GM12878 (cell line): Measurements from ENCODE around the gene AGAP2. TPM values are rescaled to one million over a fixed set of nuclear protein-coding genes. Genes with fewer than 3 reads are reported as not detected.

ENCODE experiments used
- ATAC-seq: fragments of 200-7000 bp; cut with Tn5 transposase; 3 replicates; pipeline ENCODE4 v1.9.1; 2020; ENCODE audit warnings: mild to moderate bottlenecking, moderate library complexity
- BruUV-seq: library from RNA; stranded (reverse); fragments of 400-500 nt; replicated peaks from 2 replicates; lab custom pipeline; 2021; lab: Mats Ljungman, UMichigan
- CTCF ChIA-PET: fragments of 300-600 bp; sonication (Branson Sonifier 250); formaldehyde crosslinking; extraction: SDS; loops from one replicate; lab custom pipeline; 2021; ENCODE audit warnings: inconsistent platforms; lab: Yijun Ruan, JAX
- POLR2A ChIA-PET: fragments of 350-600 bp; formaldehyde crosslinking; extraction: SDS; loops from one replicate; lab custom pipeline; 2021; ENCODE audit warnings: inconsistent platforms; lab: Charles Lee
- RAD21 ChIA-PET: fragments of 300-600 bp; sonication (Branson Sonifier 250); formaldehyde crosslinking; loops from one replicate; lab custom pipeline; 2023; ENCODE audit warnings: antibody characterized with exemption; ENCODE audit not compliant: unreplicated experiment; lab: Charles Lee
- SMC1A ChIA-PET: fragments of 300-600 bp; sonication (Branson Sonifier 250); formaldehyde crosslinking; loops from one replicate; lab custom pipeline; 2023; ENCODE audit not compliant: unreplicated experiment, uncharacterized antibody; lab: Charles Lee
- DNase-seq: peaks from one replicate; pipeline ENCODE4 v3.0.0-alpha.2; 2011; ENCODE audit warnings: low read depth, low spot score
- FAIRE-seq: peaks from 3 replicates; lab custom pipeline; 2011; peaks lifted over from hg19 to GRCh38; lab: Jason Lieb, UNC
- H2AFZ ChIP-seq: 2 replicates; pipeline ENCODE4 v1.6.0; 2011; ENCODE audit warnings: low read depth, low read length, control low read depth; ENCODE audit not compliant: control insufficient read depth
- H3K27ac ChIP-seq: 2 replicates; pipeline ENCODE4 v1.5.1; 2011; ENCODE audit warnings: control low read depth; ENCODE audit not compliant: control insufficient read depth, insufficient read depth
- H3K27me3 ChIP-seq, 2 experiments: replicated peaks in 1 of 2; 2 replicates each; pipeline versions ENCODE4 v1.6.0 to v1.6.1; 2011; ENCODE audit warnings: low read length in 1 of 2; ENCODE audit not compliant: control insufficient read depth in 2 of 2, insufficient read depth in 2 of 2
- H3K36me3 ChIP-seq, 2 experiments: 2 replicates each; pipeline ENCODE4 v1.5.1; 2011; ENCODE audit warnings: low read length in 1 of 2; ENCODE audit not compliant: control insufficient read depth in 2 of 2, insufficient read depth in 2 of 2
- H3K4me1 ChIP-seq: 2 replicates; pipeline ENCODE4 v1.6.1; 2011; ENCODE audit warnings: mild to moderate bottlenecking, low read length, moderate library complexity, mixed read lengths; ENCODE audit not compliant: control insufficient read depth, insufficient read depth
- H3K4me2 ChIP-seq: 2 replicates; pipeline ENCODE4 v1.6.0; 2011; ENCODE audit warnings: control low read depth; ENCODE audit not compliant: control insufficient read depth, insufficient read depth
- H3K4me3 ChIP-seq: fragments of 200-600 bp; sonication (generic); 2 replicates; pipeline ENCODE4 v1.5.1; 2016
- H3K79me2 ChIP-seq: 2 replicates; pipeline ENCODE4 v1.6.0; 2011; ENCODE audit warnings: low read length; ENCODE audit not compliant: control insufficient read depth, insufficient read depth
- H3K9ac ChIP-seq: 2 replicates; pipeline ENCODE4 v1.8.0; 2011; ENCODE audit warnings: low read length, control low read depth, mixed read lengths; ENCODE audit not compliant: control insufficient read depth, insufficient read depth
- H3K9me3 ChIP-seq: replicated peaks from 3 replicates; pipeline ENCODE4 v1.5.1; 2011; ENCODE audit warnings: mild to moderate bottlenecking, low read length; ENCODE audit not compliant: control insufficient read depth, insufficient read depth
- H4K20me1 ChIP-seq: 2 replicates; pipeline ENCODE4 v1.6.0; 2011; ENCODE audit not compliant: control insufficient read depth, insufficient read depth
- BRCA1 ChIP-seq: IDR thresholded peaks from 2 replicates; pipeline ENCODE4 v1.6.1; 2011; ENCODE audit warnings: low read depth, low read length, improper control_type of control experiment
- CBFB ChIP-seq: IDR thresholded peaks from 2 replicates; pipeline ENCODE4 v1.6.1; 2016; ENCODE audit warnings: antibody characterized with exemption, low read depth
- CREB1 ChIP-seq: IDR thresholded peaks from 2 replicates; pipeline ENCODE4 v1.6.1; 2012; ENCODE audit warnings: low read depth, mild to moderate bottlenecking, inconsistent platforms
- DPF2 ChIP-seq: fragments of 450-650 bp; IDR thresholded peaks from 2 replicates; pipeline ENCODE4 v1.6.1; 2017; ENCODE audit warnings: mild to moderate bottlenecking
- FOXK2 ChIP-seq: fragments of 450-650 bp; IDR thresholded peaks from 2 replicates; pipeline ENCODE4 v1.6.1; 2017; ENCODE audit warnings: mild to moderate bottlenecking, moderate library complexity
- GABPA ChIP-seq: IDR thresholded peaks from 2 replicates; pipeline ENCODE4 v1.6.1; 2014; ENCODE audit warnings: antibody characterized with exemption, low read depth, mild to moderate bottlenecking, inconsistent platforms
- HCFC1 ChIP-seq: fragments of 150-350 bp; IDR thresholded peaks from 2 replicates; pipeline ENCODE4 v1.6.1; 2014; ENCODE audit warnings: low read length
- HDGF ChIP-seq: fragments of 450-650 bp; IDR thresholded peaks from 2 replicates; pipeline ENCODE4 v1.6.1; 2016; ENCODE audit warnings: antibody characterized with exemption
- IRF4 ChIP-seq: IDR thresholded peaks from 2 replicates; pipeline ENCODE4 v1.6.1; 2011; ENCODE audit warnings: low read depth, low read length
- LARP7 ChIP-seq: fragments of 450-650 bp; IDR thresholded peaks from 2 replicates; pipeline ENCODE4 v1.6.1; 2017; ENCODE audit warnings: mild to moderate bottlenecking
- MXI1 ChIP-seq: fragments of 150-350 bp; IDR thresholded peaks from 2 replicates; pipeline ENCODE4 v1.6.1; 2011; ENCODE audit warnings: low read depth, mild to moderate bottlenecking, inconsistent platforms, low read length, improper control_type of control experiment
- MYB ChIP-seq: fragments of 150-350 bp; IDR thresholded peaks from 2 replicates; pipeline ENCODE4 v1.6.1; 2014; ENCODE audit warnings: mild to moderate bottlenecking, low read depth, low read length, borderline replicate concordance
- MYC ChIP-seq: IDR thresholded peaks from 2 replicates; pipeline ENCODE4 v1.6.1; 2011; ENCODE audit warnings: mild to moderate bottlenecking, low read length, moderate library complexity, inconsistent platforms; ENCODE audit not compliant: insufficient read depth, insufficient replicate concordance, insufficient read length, severe bottlenecking
- NBN ChIP-seq: fragments of 450-650 bp; IDR thresholded peaks from 2 replicates; pipeline ENCODE4 v1.6.1; 2016
- NFXL1 ChIP-seq: fragments of 450-650 bp; IDR thresholded peaks from 2 replicates; pipeline ENCODE4 v1.6.1; 2017; ENCODE audit warnings: antibody characterized with exemption, mild to moderate bottlenecking, borderline replicate concordance
- RAD21 ChIP-seq: IDR thresholded peaks from 2 replicates; pipeline ENCODE4 v1.6.1; 2011; ENCODE audit warnings: mild to moderate bottlenecking, low read depth, low read length, moderate library complexity; ENCODE audit not compliant: insufficient read depth
- RB1 ChIP-seq: fragments of 450-650 bp; formaldehyde crosslinking; IDR thresholded peaks from 2 replicates; pipeline ENCODE4 v1.6.1; 2017; ENCODE audit warnings: mild to moderate bottlenecking, borderline replicate concordance
- TAF1 ChIP-seq: IDR thresholded peaks from 2 replicates; pipeline ENCODE4 v1.6.1; 2011; ENCODE audit warnings: mild to moderate bottlenecking, low read depth, low read length, borderline replicate concordance
- TARDBP ChIP-seq: IDR thresholded peaks from 2 replicates; pipeline ENCODE4 v1.6.1; 2016; ENCODE audit warnings: borderline replicate concordance
- TCF12 ChIP-seq: IDR thresholded peaks from 2 replicates; pipeline ENCODE4 v1.6.1; 2011; ENCODE audit warnings: low read depth, mild to moderate bottlenecking, low read length
- WGBS: methylation state at CpG from one replicate; pipeline ENCODE4 v1.1.6; 2016; ENCODE audit warnings: low lambda C conversion rate; ENCODE audit not compliant: insufficient replicate concordance, insufficient coverage; ENCODE audit errors: missing lambda C conversion rate; 5-methylcytosine and 5-hydroxymethylcytosine counted together
- in situ Hi-C: fragments of 300-500 bp; cut with MboI; formaldehyde crosslinking; loops from 9 replicates; pipeline ENCODE4 v1.14.3; 2018; ENCODE audit warnings: mixed read lengths
- intact Hi-C: fragments of 100-400 bp; cut with micrococcal nuclease; formaldehyde crosslinking; loops from one replicate; pipeline ENCODE4 v1.14.2; 2022; ENCODE audit not compliant: unreplicated experiment
- polyA plus RNA-seq, 11 experiments: library from polyadenylated mRNA; depleted of rRNA in 4 of 11; unstranded in 6 of 11; stranded (reverse) in 5 of 11; fragments of >200 nt; fragmentation: Nextera tagmentation in 4 of 11; fragmentation: Illumina TruSeq in 1 of 11; extraction: Ambion mirVana in 4 of 11; extraction: Trizol in 1 of 11; gene quantifications; 1 replicate in 1 of 11; 2 replicates in 10 of 11; pipeline versions ENCODE4 v1.2.1 to v1.2.3, GENCODE V29; 2011 to 2016; ENCODE audit warnings: inconsistent platforms in 2 of 11, missing spikeins in 2 of 11, low read depth in 1 of 11
- total RNA-seq, 4 experiments: library from RNA; depleted of rRNA in 3 of 4; stranded (reverse); fragments of >200 nt in 3 of 4; fragmentation: Illumina TruSeq in 1 of 4; extraction: Trizol in 1 of 4; gene quantifications; 2 replicates each; pipeline versions ENCODE4 v1.2.1 to v1.2.3, GENCODE V29; 2013 to 2021
- TF ChIP-seq, protein P1 (sequence below): IDR thresholded peaks from 2 replicates; pipeline ENCODE4 v1.6.1; 2012; ENCODE audit warnings: low read depth, low read length, improper control_type of control experiment
- TF ChIP-seq, protein P2 (sequence below): fragments of 450-650 bp; IDR thresholded peaks from 2 replicates; pipeline ENCODE4 v1.6.1; 2017; ENCODE audit warnings: mild to moderate bottlenecking

Gene AGAP2
- total and polyA plus RNA-seq, 10 of the 15 experiments (the other 5 are each of a cell fraction or from before 2014, with no cell fraction given) = 0.29 to 19.8 (median 11.0) TPM

DNA sequence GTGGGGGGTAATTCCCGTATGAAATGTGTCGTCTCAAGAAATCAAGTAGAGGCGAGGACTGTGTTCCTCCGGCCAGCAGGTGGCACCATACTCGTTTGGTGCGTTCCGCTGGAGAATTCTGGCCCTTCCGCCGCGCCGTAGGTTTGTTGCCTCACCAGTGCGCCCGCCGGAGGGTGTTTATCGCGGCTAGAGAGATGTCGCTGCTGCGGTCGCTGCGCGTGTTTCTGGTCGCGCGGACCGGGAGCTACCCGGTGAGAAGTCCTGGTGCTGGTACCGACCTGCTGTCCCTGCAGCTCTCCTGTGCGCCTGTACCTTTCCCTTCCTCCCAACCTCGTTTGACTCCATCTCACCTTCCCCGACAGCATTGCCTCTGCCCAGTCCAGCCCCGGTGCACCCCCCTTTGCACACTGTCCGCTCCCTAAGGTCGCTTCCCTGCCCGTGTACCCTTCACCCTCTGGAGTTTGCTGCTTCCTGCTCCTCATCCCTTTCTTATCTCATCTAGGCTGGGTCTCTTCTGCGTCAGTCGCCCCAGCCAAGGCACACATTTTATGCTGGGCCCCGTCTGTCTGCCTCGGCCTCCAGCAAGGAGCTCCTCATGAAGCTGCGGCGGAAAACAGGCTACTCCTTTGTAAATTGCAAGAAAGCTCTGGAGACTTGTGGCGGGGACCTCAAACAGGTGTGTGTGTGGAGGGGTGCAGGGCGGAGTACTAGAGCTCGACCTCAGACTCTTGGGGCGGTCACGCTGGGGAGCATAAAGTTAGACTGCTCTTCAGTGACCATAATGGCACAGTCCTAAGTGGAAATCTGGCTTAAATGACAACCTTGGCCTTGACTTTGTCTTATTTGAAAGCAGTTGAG is 44.3 kb upstream of the AGAP2 start, which contains the start of gene TSFM:
TSFM (plus strand) TSS at position 180 of the 858 bp plus-strand sequence; CDS start at position 195, 15 bp downstream.
- SMC1A ChIA-PET = interaction anchor here (0.6 to 2.3 kb wide), 6 partner anchors 17 to 114 kb away, joined by 3 to 6 read pairs (median 5); no protein-coding TSS in a partner anchor
- peaks cover 0 to 14% of the 10 kb centered on the region in 2 experiments; a peak in 3 of 4 replicates for H3K36me3 ChIP-seq
- H3K9ac ChIP-seq = peak within 1 kb of the TSS; percentile 91
- in situ Hi-C loops = no loop called here
- RAD21 ChIA-PET = interaction anchor here (0.6 to 1.4 kb wide), 5 partner anchors 26 to 325 kb away, joined by 3 to 5 read pairs (median 3); no protein-coding TSS in a partner anchor
- POLR2A ChIA-PET = interaction anchor here (0.5 to 1.5 kb wide), 6 partner anchors 10 to 161 kb away, joined by 3 to 11 read pairs (median 3); partner anchors contain the start of genes EEF1AKMT3 and METTL1
- CTCF ChIA-PET = interaction anchor here (0.7 to 2.7 kb wide), 18 partner anchors 9 to 175 kb away, joined by 3 to 12 read pairs (median 5); partner anchors contain the start of genes EEF1AKMT3 and METTL1
- intact Hi-C loops = loop anchor here (1.0 kb wide), 1 partner anchor 122 kb away; no protein-coding TSS in a partner anchor
- H2AFZ ChIP-seq = peak within 1 kb of the TSS; percentile 75
- H3K9me3 ChIP-seq = no peaks in the 10 kb centered on the region
- FAIRE-seq (peak; percentile 99), ATAC-seq (peak; percentile 96), DNase-seq (peak; percentile 68)
- WGBS = under 1% methylated on average over 45 of the region's 45 CpGs
- peak within 1 kb of the TSS; percentile 61 for H3K27ac ChIP-seq
- H3K27me3 ChIP-seq = no peaks in the 10 kb centered on the region
- peaks cover 8% of the 10 kb centered on the region; the same call in 1 of the 2 replicates for H3K4me1 ChIP-seq
- H3K4me3 ChIP-seq = peak within 1 kb of the TSS; percentile 98
- H3K4me2 ChIP-seq = peak within 1 kb of the TSS; percentile 89
- no TSS peak for BruUV-seq
- H4K20me1 ChIP-seq = no peaks in the 10 kb centered on the region
- peaks cover 15% of the 10 kb centered on the region for H3K79me2 ChIP-seq
- TF ChIP-seq, protein P1, sequence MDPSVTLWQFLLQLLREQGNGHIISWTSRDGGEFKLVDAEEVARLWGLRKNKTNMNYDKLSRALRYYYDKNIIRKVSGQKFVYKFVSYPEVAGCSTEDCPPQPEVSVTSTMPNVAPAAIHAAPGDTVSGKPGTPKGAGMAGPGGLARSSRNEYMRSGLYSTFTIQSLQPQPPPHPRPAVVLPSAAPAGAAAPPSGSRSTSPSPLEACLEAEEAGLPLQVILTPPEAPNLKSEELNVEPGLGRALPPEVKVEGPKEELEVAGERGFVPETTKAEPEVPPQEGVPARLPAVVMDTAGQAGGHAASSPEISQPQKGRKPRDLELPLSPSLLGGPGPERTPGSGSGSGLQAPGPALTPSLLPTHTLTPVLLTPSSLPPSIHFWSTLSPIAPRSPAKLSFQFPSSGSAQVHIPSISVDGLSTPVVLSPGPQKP = peak; percentile 61; the same call in 1 of the 2 replicates
- TF ChIP-seq NFXL1 (no peak), LARP7 (peak; percentile 72), BRCA1 (no peak), GABPA (peak; percentile 59; the same call in 1 of the 2 replicates), HDGF (no peak; the same call in 1 of the 2 replicates), MYC (peak; percentile 86), MYB (0 out of 2 replicates have a peak, but pooled peaks have one; percentile 52), TCF12 (0 out of 2 replicates have a peak, but pooled peaks have one; percentile 58), RAD21 (peak; percentile 27; the same call in 1 of the 2 replicates), NBN (peak; percentile 94), MXI1 (peak; percentile 97), TAF1 (peak; percentile 88), RB1 (peak; percentile 80), TARDBP (peak; percentile 87; the same call in 1 of the 2 replicates), IRF4 (0 out of 2 replicates have a peak, but pooled peaks have one; percentile 44), CBFB (peak; percentile 77; the same call in 1 of the 2 replicates), HCFC1 (peak; percentile 80), FOXK2 (peak; percentile 85), CREB1 (peak; percentile 98), DPF2 (no peak)
- TF ChIP-seq, protein P2, sequence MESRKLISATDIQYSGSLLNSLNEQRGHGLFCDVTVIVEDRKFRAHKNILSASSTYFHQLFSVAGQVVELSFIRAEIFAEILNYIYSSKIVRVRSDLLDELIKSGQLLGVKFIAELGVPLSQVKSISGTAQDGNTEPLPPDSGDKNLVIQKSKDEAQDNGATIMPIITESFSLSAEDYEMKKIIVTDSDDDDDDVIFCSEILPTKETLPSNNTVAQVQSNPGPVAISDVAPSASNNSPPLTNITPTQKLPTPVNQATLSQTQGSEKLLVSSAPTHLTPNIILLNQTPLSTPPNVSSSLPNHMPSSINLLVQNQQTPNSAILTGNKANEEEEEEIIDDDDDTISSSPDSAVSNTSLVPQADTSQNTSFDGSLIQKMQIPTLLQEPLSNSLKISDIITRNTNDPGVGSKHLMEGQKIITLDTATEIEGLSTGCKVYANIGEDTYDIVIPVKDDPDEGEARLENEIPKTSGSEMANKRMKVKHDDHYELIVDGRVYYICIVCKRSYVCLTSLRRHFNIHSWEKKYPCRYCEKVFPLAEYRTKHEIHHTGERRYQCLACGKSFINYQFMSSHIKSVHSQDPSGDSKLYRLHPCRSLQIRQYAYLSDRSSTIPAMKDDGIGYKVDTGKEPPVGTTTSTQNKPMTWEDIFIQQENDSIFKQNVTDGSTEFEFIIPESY = no peak
